Measurements from ENCODE around the gene CD2.

The CD2 gene

GRCh38 chr1:116716391-116716790 lies 37.8 kb upstream of the CD2 start:
- TF ChIP-seq CTCF (conservative IDR thresholded peaks at IDR 0.05; ENCODE audit: low read length) (no peak), EZH2phosphoT487 (IDR thresholded peaks at IDR 0.05; ENCODE audit: borderline replicate concordance) (no peak)
- H3K27me3 ChIP-seq (ENCODE audit: insufficient read depth, low read length, poor library complexity, severe bottlenecking): no peaks in the 10 kb centered on the region
- H3K4me2 ChIP-seq (ENCODE audit: low read depth, low read length, poor library complexity, severe bottlenecking): no peak overlapping the region
- no peak overlapping the region for H3K4me3 ChIP-seq (ENCODE audit: low read length, poor library complexity, severe bottlenecking)
- no peaks in the 10 kb centered on the region for H3K9me2 ChIP-seq (replicated peaks; ENCODE audit: low read depth, low read length)
- no peak overlapping the region for H2AFZ ChIP-seq (ENCODE audit: low read length)
- H3F3A ChIP-seq (ENCODE audit: low read depth): no peaks in the 10 kb centered on the region
- no peaks in the 10 kb centered on the region for H3K36me3 ChIP-seq (ENCODE audit: insufficient read depth, low read length)
- H4K20me1 ChIP-seq (ENCODE audit: insufficient read depth, low read length, poor library complexity, severe bottlenecking): no peaks in the 10 kb centered on the region
- peaks cover 21% of the 10 kb centered on the region for H3K4me1 ChIP-seq (ENCODE audit: insufficient read depth, low read length, poor library complexity, severe bottlenecking)
- no peaks in the 10 kb centered on the region for H3K79me2 ChIP-seq (ENCODE audit: insufficient read depth, low read length)
- H3K9ac ChIP-seq (ENCODE audit: low read depth, low read length, poor library complexity, severe bottlenecking): no peak overlapping the region
- H3K9me3 ChIP-seq (ENCODE audit: insufficient read depth, low read depth, low read length): no peaks in the 10 kb centered on the region

- H4K20me1 ChIP-seq (ENCODE audit: insufficient read depth, low read length, poor library complexity, severe bottlenecking): no peaks in the 10 kb centered on the region
- no peak overlapping the region for H2AFZ ChIP-seq (ENCODE audit: low read length)
- no peaks in the 10 kb centered on the region for H3K79me2 ChIP-seq (ENCODE audit: insufficient read depth, low read length)
- H3F3A ChIP-seq (ENCODE audit: low read depth): no peaks in the 10 kb centered on the region
- no peaks in the 10 kb centered on the region for H3K9me2 ChIP-seq (replicated peaks; ENCODE audit: low read depth, low read length)
- no peak overlapping the region for H3K9ac ChIP-seq (ENCODE audit: low read depth, low read length, poor library complexity, severe bottlenecking)
- no peak for TF ChIP-seq EZH2phosphoT487 (IDR thresholded peaks at IDR 0.05; ENCODE audit: borderline replicate concordance)
- no peak for TF ChIP-seq CTCF (conservative IDR thresholded peaks at IDR 0.05; ENCODE audit: low read length)
- no peaks in the 10 kb centered on the region for H3K27me3 ChIP-seq (ENCODE audit: insufficient read depth, low read length, poor library complexity, severe bottlenecking)
- H3K36me3 ChIP-seq (ENCODE audit: insufficient read depth, low read length): no peaks in the 10 kb centered on the region
- no peak overlapping the region for H3K4me2 ChIP-seq (ENCODE audit: low read depth, low read length, poor library complexity, severe bottlenecking)
- H3K9me3 ChIP-seq (ENCODE audit: insufficient read depth, low read depth, low read length): no peaks in the 10 kb centered on the region
- H3K4me3 ChIP-seq (ENCODE audit: low read length, poor library complexity, severe bottlenecking): no peak overlapping the region
- H3K4me1 ChIP-seq (ENCODE audit: insufficient read depth, low read length, poor library complexity, severe bottlenecking): peaks cover 12% of the 10 kb centered on the region
Measured at GRCh38 chr1:116717318-116717717, 36.9 kb upstream of the CD2 start.

- TF ChIP-seq CTCF (conservative IDR thresholded peaks at IDR 0.05; ENCODE audit: low read length) (no peak), EZH2phosphoT487 (IDR thresholded peaks at IDR 0.05; ENCODE audit: borderline replicate concordance) (no peak)
- no peaks in the 10 kb centered on the region for H3K9me3 ChIP-seq (ENCODE audit: insufficient read depth, low read depth, low read length)
- H2AFZ ChIP-seq (ENCODE audit: low read length): no peak overlapping the region
- H3K9me2 ChIP-seq (replicated peaks; ENCODE audit: low read depth, low read length): no peaks in the 10 kb centered on the region
- no peak overlapping the region for H3K9ac ChIP-seq (ENCODE audit: low read depth, low read length, poor library complexity, severe bottlenecking)
- H4K20me1 ChIP-seq (ENCODE audit: insufficient read depth, low read length, poor library complexity, severe bottlenecking): no peaks in the 10 kb centered on the region
- no peaks in the 10 kb centered on the region for H3K79me2 ChIP-seq (ENCODE audit: insufficient read depth, low read length)
- H3F3A ChIP-seq (ENCODE audit: low read depth): no peaks in the 10 kb centered on the region
- H3K4me3 ChIP-seq (ENCODE audit: low read length, poor library complexity, severe bottlenecking): no peak overlapping the region
- H3K36me3 ChIP-seq (ENCODE audit: insufficient read depth, low read length): no peaks in the 10 kb centered on the region
- H3K4me1 ChIP-seq (ENCODE audit: insufficient read depth, low read length, poor library complexity, severe bottlenecking): peaks cover 3% of the 10 kb centered on the region
- no peaks in the 10 kb centered on the region for H3K27me3 ChIP-seq (ENCODE audit: insufficient read depth, low read length, poor library complexity, severe bottlenecking)
- no peak overlapping the region for H3K4me2 ChIP-seq (ENCODE audit: low read depth, low read length, poor library complexity, severe bottlenecking)
Measured at GRCh38 chr1:116720364-116721038, 33.7 kb upstream of the CD2 start.

All from Loucy (cell line).